OCI-LY3 (cell line): ENCODE measurements around the gene CCNB1.

Experiments used
- H2AFZ ChIP-seq: fragments of 200-600, 300-600 bp; shearing (Covaris generic); 2 replicates; pipeline ENCODE4 v1.6.0; 2014; ENCODE audit warnings: antibody characterized with exemption, low read depth, low read length
- H3K27ac ChIP-seq: fragments of 200-600, 300-600 bp; sonication (generic); 2 replicates; pipeline ENCODE4 v1.5.1; 2014; ENCODE audit warnings: mild to moderate bottlenecking, low read length, moderate library complexity, mixed read lengths
- H3K27me3 ChIP-seq: fragments of 200-600, 300-600 bp; sonication (generic); 2 replicates; pipeline ENCODE4 v1.6.1; 2014; ENCODE audit warnings: low read depth, low read length, mixed read lengths
- H3K36me3 ChIP-seq: fragments of 200-600, 300-600 bp; sonication (generic); replicated peaks from 2 replicates; pipeline ENCODE3; 2014; ENCODE audit warnings: low read depth, low read length, mixed read lengths
- H3K4me1 ChIP-seq: fragments of 300-600, 200-600 bp; sonication (generic); 2 replicates; pipeline ENCODE4 v1.6.1; 2014; ENCODE audit warnings: low read length, mixed read lengths
- H3K4me2 ChIP-seq: fragments of 200-600, 300-600 bp; sonication (generic); 2 replicates; pipeline ENCODE4 v1.6.1; 2014; ENCODE audit warnings: low read length, mixed read lengths
- H3K4me3 ChIP-seq: fragments of 300-600, 200-600 bp; sonication (generic); 2 replicates; pipeline ENCODE4 v1.5.1; 2014; ENCODE audit warnings: antibody characterized with exemption, mild to moderate bottlenecking, low read length, moderate library complexity
- H3K79me2 ChIP-seq: fragments of 300-600, 200-600 bp; shearing (Covaris generic); 2 replicates; pipeline ENCODE4 v1.6.1; 2014; ENCODE audit warnings: mild to moderate bottlenecking, low read length, mixed read lengths
- H3K9ac ChIP-seq: fragments of 300-600, 200-600 bp; shearing (Covaris generic); 2 replicates; pipeline ENCODE4 v1.6.0; 2014; ENCODE audit warnings: mild to moderate bottlenecking, low read length, moderate library complexity
- H3K9me3 ChIP-seq: fragments of 200-600, 300-600 bp; shearing (Covaris generic); 2 replicates; pipeline ENCODE4 v1.6.1; 2014; ENCODE audit warnings: low read length, mixed read lengths; ENCODE audit not compliant: insufficient read depth
- H4K20me1 ChIP-seq: fragments of 200-600, 300-600 bp; sonication (generic); 2 replicates; pipeline ENCODE4 v1.6.1; 2016; ENCODE audit warnings: low read length, mixed read lengths; ENCODE audit not compliant: insufficient read depth
- CTCF ChIP-seq: fragments of 200-600, 300-600 bp; sonication (generic); IDR thresholded peaks from 2 replicates; pipeline ENCODE4 v1.5.1; 2014; ENCODE audit warnings: antibody characterized with exemption, low read length, low read depth
- EZH2phosphoT487 ChIP-seq: fragments of 200-600 bp; shearing (Covaris generic); IDR thresholded peaks from 2 replicates; pipeline ENCODE4 v1.6.1; 2018; ENCODE audit warnings: antibody characterized with exemption, mixed run types, low read depth

The CCNB1 gene

GRCh38 chr5:69166686-69167492 is at the start of gene CCNB1:
Gene CCNB1 (plus strand): TSS chr5:69167150. CDS start chr5:69167263, 113 bp downstream.
- no peaks in the 10 kb centered on the region for H3K9me3 ChIP-seq
- H3K4me3 ChIP-seq: peak within 1 kb of the TSS; percentile 99
- no peak for TF ChIP-seq CTCF
- TF ChIP-seq EZH2phosphoT487: no peak
- peaks cover 35% of the 10 kb centered on the region for H3K79me2 ChIP-seq
- peak within 1 kb of the TSS; percentile 92 for H3K4me2 ChIP-seq
- H3K27ac ChIP-seq: peak within 1 kb of the TSS; percentile 82
- no peaks in the 10 kb centered on the region for H3K27me3 ChIP-seq
- peak within 1 kb of the TSS; percentile 86 for H2AFZ ChIP-seq
- peaks cover 14% of the 10 kb centered on the region for H3K4me1 ChIP-seq
- H4K20me1 ChIP-seq: no peaks in the 10 kb centered on the region
- H3K36me3 ChIP-seq: peaks cover 28% of the 10 kb centered on the region
- peak within 1 kb of the TSS; percentile 98 for H3K9ac ChIP-seq

GRCh38 chr5:69129413-69129812 is 37.5 kb upstream of the CCNB1 start:
- Histone ChIP-seq H3K9me3 (no peaks in the 10 kb centered on the region), H3K9ac (no peak overlapping the region), H3K79me2 (no peaks in the 10 kb centered on the region), H3K36me3 (peaks cover 2% of the 10 kb centered on the region), H2AFZ (no peak overlapping the region), H3K27me3 (no peaks in the 10 kb centered on the region), H3K4me2 (no peak overlapping the region), H3K4me1 (no peaks in the 10 kb centered on the region), H3K27ac (no peak overlapping the region), H4K20me1 (no peaks in the 10 kb centered on the region), H3K4me3 (no peak overlapping the region)
- TF ChIP-seq CTCF: no peak
- no peak for TF ChIP-seq EZH2phosphoT487

- Histone ChIP-seq H3K4me2 (no peak overlapping the region), H3K27me3 (no peaks in the 10 kb centered on the region), H3K79me2 (no peaks in the 10 kb centered on the region), H4K20me1 (no peaks in the 10 kb centered on the region), H3K36me3 (no peaks in the 10 kb centered on the region), H3K27ac (no peak overlapping the region), H3K4me1 (no peaks in the 10 kb centered on the region), H2AFZ (no peak overlapping the region), H3K9me3 (no peaks in the 10 kb centered on the region), H3K4me3 (no peak overlapping the region), H3K9ac (no peak overlapping the region)
- TF ChIP-seq EZH2phosphoT487 (no peak), CTCF (no peak)
These were observed 36.7 kb upstream of the CCNB1 start for GRCh38 chr5:69130241-69130640.

GRCh38 chr5:69131304-69131703 is 35.6 kb upstream of the CCNB1 start:
- Histone ChIP-seq H3K36me3 (no peaks in the 10 kb centered on the region), H3K4me1 (no peaks in the 10 kb centered on the region), H3K4me3 (no peak overlapping the region), H3K79me2 (no peaks in the 10 kb centered on the region), H3K4me2 (no peak overlapping the region), H4K20me1 (no peaks in the 10 kb centered on the region), H3K9me3 (no peaks in the 10 kb centered on the region), H3K27me3 (no peaks in the 10 kb centered on the region), H2AFZ (no peak overlapping the region), H3K9ac (no peak overlapping the region), H3K27ac (no peak overlapping the region)
- TF ChIP-seq EZH2phosphoT487 (no peak), CTCF (no peak)
